ENCODE measurements around the gene AHNAK.
A peak's percentile ranks its signal among the peaks of the same experiment; 100 is the strongest.
"Not testable (repeated sequence)": the region's sequence is repeated elsewhere in the genome, so short reads cannot be mapped to it uniquely, and the experiment has no call there.

AHNAK gene

GRCh38 chr11:62452839-62453468 lies 93.7 kb downstream of the AHNAK start:
- no peak for DNase-seq
- no peaks in the 10 kb centered on the region for H3K9me3 Mint-ChIP-seq
- H3K4me3 Mint-ChIP-seq: no peak overlapping the region
- peaks cover 14% of the 10 kb centered on the region for H3K27me3 Mint-ChIP-seq (ENCODE audit: low read depth, poor library complexity)
- H3K27ac Mint-ChIP-seq: no peak overlapping the region
- no peaks in the 10 kb centered on the region for H3K36me3 Mint-ChIP-seq (ENCODE audit: low read depth)
- no peak for TF ChIP-seq CTCF (IDR thresholded peaks at IDR 0.05)
- H3K4me1 Mint-ChIP-seq: no peaks in the 10 kb centered on the region

GRCh38 chr11:62452261-62452660 lies 94.3 kb downstream of the AHNAK start:
- Mint-ChIP-seq H3K9me3 (no peaks in the 10 kb centered on the region), H3K4me1 (no peaks in the 10 kb centered on the region), H3K36me3 (ENCODE audit: low read depth) (no peaks in the 10 kb centered on the region), H3K27me3 (ENCODE audit: low read depth, poor library complexity) (peaks cover 19% of the 10 kb centered on the region), H3K27ac (peak overlapping the region; percentile 38), H3K4me3 (no peak overlapping the region)
- no peak for TF ChIP-seq CTCF (IDR thresholded peaks at IDR 0.05)
- DNase-seq: no peak

GRCh38 chr11:62451241-62451621 lies 95.4 kb downstream of the AHNAK start:
- no peaks in the 10 kb centered on the region for H3K4me1 Mint-ChIP-seq
- no peaks in the 10 kb centered on the region for H3K9me3 Mint-ChIP-seq
- TF ChIP-seq CTCF (IDR thresholded peaks at IDR 0.05): no peak
- H3K27me3 Mint-ChIP-seq (ENCODE audit: low read depth, poor library complexity): peaks cover 27% of the 10 kb centered on the region
- no peak overlapping the region for H3K27ac Mint-ChIP-seq
- no peak for DNase-seq
- H3K4me3 Mint-ChIP-seq: no peak overlapping the region
- H3K36me3 Mint-ChIP-seq (ENCODE audit: low read depth): no peaks in the 10 kb centered on the region

- no peak for TF ChIP-seq CTCF (IDR thresholded peaks at IDR 0.05)
- Mint-ChIP-seq H3K27ac (no peak overlapping the region), H3K36me3 (ENCODE audit: low read depth) (no peaks in the 10 kb centered on the region), H3K4me3 (no peak overlapping the region), H3K27me3 (ENCODE audit: low read depth, poor library complexity) (peaks cover 31% of the 10 kb centered on the region), H3K4me1 (no peaks in the 10 kb centered on the region), H3K9me3 (no peaks in the 10 kb centered on the region)
- no peak for DNase-seq
These were observed 95.9 kb downstream of the AHNAK start for GRCh38 chr11:62450543-62451240.

- not testable (repeated sequence) for H3K4me1 Mint-ChIP-seq; H3K4me3 Mint-ChIP-seq; DNase-seq; H3K36me3 Mint-ChIP-seq (ENCODE audit: low read depth); H3K9me3 Mint-ChIP-seq; H3K27ac Mint-ChIP-seq
- peaks cover 36% of the 10 kb centered on the region for H3K27me3 Mint-ChIP-seq (ENCODE audit: low read depth, poor library complexity)
These were observed 96.7 kb downstream of the AHNAK start for GRCh38 chr11:62449912-62450311.

GRCh38 chr11:62449451-62449851 lies 97.2 kb downstream of the AHNAK start:
- no peak for TF ChIP-seq CTCF (IDR thresholded peaks at IDR 0.05)
- peaks cover 40% of the 10 kb centered on the region for H3K27me3 Mint-ChIP-seq (ENCODE audit: low read depth, poor library complexity)
- H3K4me3 Mint-ChIP-seq: no peak overlapping the region
- H3K27ac Mint-ChIP-seq: no peak overlapping the region
- H3K9me3 Mint-ChIP-seq: no peaks in the 10 kb centered on the region
- no peak for DNase-seq
- peaks cover 7% of the 10 kb centered on the region for H3K4me1 Mint-ChIP-seq
- no peaks in the 10 kb centered on the region for H3K36me3 Mint-ChIP-seq (ENCODE audit: low read depth)

Measured in nephron progenitor cell (in vitro differentiated cells).